Retinal pigment epithelial cell (primary cell): Measurements from ENCODE around the gene HOXC4.
"Not testable (repeated sequence)": the region's sequence is repeated elsewhere in the genome, so short reads cannot be mapped to it uniquely, and the experiment has no call there.

Experiments used
- DNase-seq: peaks from one replicate; pipeline ENCODE4 v3.0.0-alpha.2; 2010; ENCODE audit warnings: low read depth
- H3K4me3 ChIP-seq: 2 replicates; pipeline ENCODE4 v1.5.1; 2011; ENCODE audit warnings: mild to moderate bottlenecking, low read length, control low read depth, moderate library complexity
- CTCF ChIP-seq: conservative IDR thresholded peaks from 2 replicates; pipeline ENCODE4 v1.5.1; 2011; ENCODE audit warnings: low read depth, low read length, control low read depth, inconsistent platforms

The HOXC4 gene

GRCh38 chr12:54041097-54041690, 12.4 kb upstream of the HOXC4 start:
- DNase-seq, result no peak
- no peak for TF ChIP-seq CTCF
- H3K4me3 ChIP-seq, result no peak overlapping the region

GRCh38 chr12:54042033-54042432, 11.6 kb upstream of the HOXC4 start:
- not testable (repeated sequence) for H3K4me3 ChIP-seq, DNase-seq

GRCh38 chr12:54042970-54043853, 10.4 kb upstream of the HOXC4 start:
- no peak for TF ChIP-seq CTCF
- no peak for DNase-seq
- H3K4me3 ChIP-seq, result no peak overlapping the region

GRCh38 chr12:54044425-54045103, 9.1 kb upstream of the HOXC4 start:
- no peak for DNase-seq
- TF ChIP-seq CTCF, result no peak
- no peak overlapping the region for H3K4me3 ChIP-seq

- no peak overlapping the region for H3K4me3 ChIP-seq
- no peak for TF ChIP-seq CTCF
- DNase-seq, result no peak
These were observed 8.2 kb upstream of the HOXC4 start for GRCh38 chr12:54045401-54045800.

- H3K4me3 ChIP-seq, result no peak overlapping the region
- DNase-seq, result no peak
- TF ChIP-seq CTCF, result no peak
These were observed 7.6 kb upstream of the HOXC4 start for GRCh38 chr12:54045868-54046521.

- H3K4me3 ChIP-seq, result no peak overlapping the region
- TF ChIP-seq CTCF, result no peak
- DNase-seq, result no peak
These were observed 6.9 kb upstream of the HOXC4 start for GRCh38 chr12:54046809-54047159.
